ENCODE measurements around the gene C4orf17. TPM values are rescaled to one million over a fixed set of nuclear protein-coding genes. Genes with fewer than 3 reads are reported as not detected.

C4orf17 gene
- total and polyA plus RNA-seq, 11 donors: not detected

GRCh38 chr4:99587803-99588202, 77.0 kb downstream of the C4orf17 start:
- intact Hi-C loops (cut with DNase I): no loop called here
- TF ChIP-seq POLR2A (IDR thresholded peaks at IDR 0.05) (no peak), CTCF (IDR thresholded peaks at IDR 0.05) (no peak)
- H3K27ac ChIP-seq: no peak overlapping the region
- 34 to 38% (median 37%) methylated on average over 1 of the region's 1 CpG for WGBS, 4 donors
- no peak for DNase-seq
- no peak overlapping the region for H3K4me3 ChIP-seq
- no peaks in the 10 kb centered on the region for H3K27me3 ChIP-seq
- H3K9me3 ChIP-seq: no peaks in the 10 kb centered on the region
- H3K4me1 ChIP-seq: peaks cover 0 to 4% (median 0%) of the 10 kb centered on the region in 12 donors
- ATAC-seq: no peak
- no peaks in the 10 kb centered on the region for H3K36me3 ChIP-seq

GRCh38 chr4:99591757-99592156, 80.9 kb downstream of the C4orf17 start:
- Histone ChIP-seq H3K36me3 (no peaks in the 10 kb centered on the region), H3K4me1 (peaks cover 0 to 4% (median 0%) of the 10 kb centered on the region in 12 donors), H3K4me3 (no peak overlapping the region), H3K27ac (no peak overlapping the region), H3K27me3 (no peaks in the 10 kb centered on the region), H3K9me3 (no peaks in the 10 kb centered on the region)
- WGBS, 4 donors: 84 to 92% (median 89%) methylated on average over 3 of the region's 3 CpGs
- ATAC-seq (no peak), DNase-seq (no peak)
- TF ChIP-seq CTCF (IDR thresholded peaks at IDR 0.05) (no peak), POLR2A (IDR thresholded peaks at IDR 0.05) (no peak)
- intact Hi-C loops (cut with DNase I): no loop called here

Other genes starting within 250 kb of the C4orf17 start
- 1 to 10 TPM in 1 of 9 donors, under 1 TPM in 1, not detected in 7; 0.25 to 1.9 TPM for gene ADH1A, start 220.0 kb upstream of the C4orf17 start, total RNA-seq
- not detected for gene ADH1A, start 220.0 kb upstream of the C4orf17 start, polyA plus RNA-seq
- 100 to 1,000 TPM in 3 of 9 donors, 10 to 100 TPM in 5, 1 to 10 TPM in 1; 9.3 to 304 (median 54.1) TPM for gene ADH1B, start 189.6 kb upstream of the C4orf17 start, total RNA-seq
- 10 to 100 TPM; 21.3 to 39.2 TPM for gene ADH1B, start 189.6 kb upstream of the C4orf17 start, polyA plus RNA-seq
- gene ADH1C, start 158.3 kb upstream of the C4orf17 start, total RNA-seq: 10 to 100 TPM in 1 of 9 donors, 1 to 10 TPM in 8; 1.6 to 14.3 (median 2.8) TPM
- gene ADH1C, start 158.3 kb upstream of the C4orf17 start, polyA plus RNA-seq: 1 to 10 TPM in 1 of 2 donors, under 1 TPM in 1; 0.64 to 2.8 TPM
- not detected for gene ADH7, start 75.7 kb upstream of the C4orf17 start, total RNA-seq
- not detected for gene ADH7, start 75.7 kb upstream of the C4orf17 start, polyA plus RNA-seq
- 1 to 10 TPM; 1.8 to 5.1 (median 4.1) TPM for gene TRMT10A, start 53.0 kb downstream of the C4orf17 start, total RNA-seq
- gene TRMT10A, start 53.0 kb downstream of the C4orf17 start, polyA plus RNA-seq: 1 to 10 TPM; 1.8 to 4.8 TPM
- gene MTTP, start 63.8 kb downstream of the C4orf17 start, total RNA-seq: 1 to 10 TPM; 1.5 to 5.0 (median 2.8) TPM
- gene MTTP, start 63.8 kb downstream of the C4orf17 start, polyA plus RNA-seq: under 1 TPM; 0.44 to 0.91 TPM
- 100 to 1,000 TPM in 1 of 9 donors, 10 to 100 TPM in 1, 1 to 10 TPM in 4, under 1 TPM in 3; 0.60 to 112 (median 1.6) TPM for gene C4orf54, start 146.8 kb downstream of the C4orf17 start, total RNA-seq
- gene C4orf54, start 146.8 kb downstream of the C4orf17 start, polyA plus RNA-seq: 10 to 100 TPM in 1 of 2 donors, 1 to 10 TPM in 1; 2.3 to 40.0 TPM

Measured in heart left ventricle (tissue), 16 donors.